Activated naive CD8-positive, alpha-beta T cell treated with anti-CD3 and anti-CD28 coated beads for 36 hours (primary cell): ENCODE measurements around the gene LRRC8D. TPM values are rescaled to one million over a fixed set of nuclear protein-coding genes. Genes with fewer than 3 reads are reported as not detected.
"Not testable (repeated sequence)": the region's sequence is repeated elsewhere in the genome, so short reads cannot be mapped to it uniquely, and the experiment has no call there.

Experiments
- DNase-seq: peaks from one replicate; pipeline ENCODE4 v3.0.0; 2021
- H3K27ac Mint-ChIP-seq: one replicate; pipeline ENCODE4 v1.8.0; 2022; ENCODE audit warnings: mild to moderate bottlenecking, moderate library complexity, mixed read lengths
- H3K27me3 Mint-ChIP-seq: one replicate; pipeline ENCODE4 v1.8.0; 2022; ENCODE audit warnings: mild to moderate bottlenecking, mixed read lengths
- H3K36me3 Mint-ChIP-seq: one replicate; pipeline ENCODE4 v1.8.0; 2021; ENCODE audit warnings: mild to moderate bottlenecking, mixed read lengths
- H3K4me1 Mint-ChIP-seq: one replicate; pipeline ENCODE4 v1.8.0; 2021; ENCODE audit warnings: mixed read lengths
- H3K4me3 Mint-ChIP-seq: one replicate; pipeline ENCODE4 v1.8.0; 2022; ENCODE audit warnings: mild to moderate bottlenecking, moderate library complexity, mixed read lengths
- H3K9me3 Mint-ChIP-seq: one replicate; pipeline ENCODE4 v1.8.0; 2022; ENCODE audit warnings: mixed read lengths
- total RNA-seq, 2 experiments: library from RNA; stranded (reverse); gene quantifications; one replicate each; pipeline ENCODE4 v1.2.3, GENCODE V29; 2021

Gene LRRC8D
- 10 to 100 TPM; 37.7 to 41.2 TPM for total RNA-seq

DNA sequence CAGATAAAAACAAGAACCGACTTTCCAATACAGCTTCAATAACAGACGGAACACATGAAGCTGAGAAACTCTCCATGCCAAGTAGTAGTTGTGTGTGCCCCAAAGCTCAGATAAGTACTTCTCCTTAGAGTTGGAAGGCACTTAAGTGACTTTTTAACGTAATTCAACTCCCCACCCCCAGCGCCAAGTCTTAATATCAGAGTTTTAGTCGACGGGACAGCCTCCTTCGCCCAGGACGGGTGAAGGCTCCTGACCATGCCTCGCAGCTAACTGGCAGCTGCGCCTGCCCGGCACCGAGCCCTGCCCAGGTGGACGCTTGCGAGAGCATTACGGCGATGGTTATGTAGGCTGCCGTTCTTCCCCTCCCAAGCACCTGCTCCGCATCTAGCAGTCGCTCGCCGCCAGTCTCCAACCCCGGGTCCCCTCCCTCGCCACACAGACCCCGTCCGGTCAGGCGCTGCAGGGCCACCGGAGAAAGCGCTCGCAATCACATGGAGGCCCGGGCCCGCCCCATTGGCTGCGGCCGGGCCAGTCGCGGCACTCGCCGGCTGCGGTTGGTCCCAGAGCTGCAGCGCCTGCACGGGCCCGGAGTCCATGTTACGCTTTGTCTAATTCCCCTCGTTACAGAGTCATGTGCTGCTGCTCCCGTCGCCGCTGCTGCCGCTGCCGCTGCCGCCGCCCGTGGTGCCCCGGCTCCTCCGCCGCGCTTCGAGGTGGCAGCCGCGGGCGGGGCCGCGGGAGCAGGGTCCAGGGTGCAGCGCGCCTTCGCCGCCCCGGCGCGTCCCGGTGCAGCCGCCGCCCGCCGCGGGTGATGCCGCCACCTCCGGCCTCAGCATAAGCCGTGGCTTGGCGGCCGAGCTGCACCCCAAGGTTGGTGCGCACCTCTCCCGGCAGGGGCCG lies at the start of gene LRRC8D:
LRRC8D (plus strand) TSS at position 611 of the 900 bp plus-strand sequence. CDS start 112,037 bp downstream, outside the sequence.
- peaks cover 49% of the 10 kb centered on the region for H3K4me1 Mint-ChIP-seq
- H3K27ac Mint-ChIP-seq, result peak within 1 kb of the TSS; percentile 85
- DNase-seq, result peak; percentile 84
- H3K36me3 Mint-ChIP-seq, result peaks cover 23% of the 10 kb centered on the region
- no peaks in the 10 kb centered on the region for H3K9me3 Mint-ChIP-seq
- H3K4me3 Mint-ChIP-seq, result peak within 1 kb of the TSS; percentile 85
- no peaks in the 10 kb centered on the region for H3K27me3 Mint-ChIP-seq

DNA sequence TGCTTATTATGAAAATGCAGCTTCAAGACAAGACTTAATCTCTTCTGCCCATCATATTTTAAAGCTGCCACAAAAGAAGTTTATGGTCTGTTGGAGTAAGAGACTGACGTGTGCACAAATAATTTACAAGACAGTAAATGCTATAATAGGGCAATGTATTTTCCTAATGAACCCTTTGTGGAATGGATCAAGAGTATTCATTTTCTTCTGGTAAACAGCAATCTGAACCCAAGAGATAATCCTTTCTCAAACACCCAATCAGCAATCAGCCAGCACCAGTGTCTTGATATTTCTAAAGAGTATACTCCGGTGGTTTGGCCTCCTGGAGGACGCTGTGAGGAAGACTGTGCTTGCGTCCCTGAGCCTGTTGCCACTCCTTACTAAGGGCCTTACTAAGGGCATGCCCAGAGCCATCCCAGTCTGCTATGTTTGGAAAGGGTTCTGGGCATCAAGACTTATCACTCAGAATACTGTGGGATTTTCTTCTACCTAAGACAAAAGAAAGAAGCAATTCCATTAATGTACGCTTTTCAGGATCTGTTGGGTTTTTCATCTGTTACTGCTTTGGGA lies 48.8 kb upstream of the LRRC8D start:
- H3K36me3 Mint-ChIP-seq, result no peaks in the 10 kb centered on the region
- no peaks in the 10 kb centered on the region for H3K27me3 Mint-ChIP-seq
- H3K27ac Mint-ChIP-seq, result no peak overlapping the region
- DNase-seq, result no peak
- H3K4me3 Mint-ChIP-seq, result no peak overlapping the region
- H3K9me3 Mint-ChIP-seq, result no peaks in the 10 kb centered on the region
- H3K4me1 Mint-ChIP-seq, result peaks cover 17% of the 10 kb centered on the region

- H3K9me3 Mint-ChIP-seq, H3K27ac Mint-ChIP-seq, H3K4me3 Mint-ChIP-seq, DNase-seq, H3K36me3 Mint-ChIP-seq, H3K27me3 Mint-ChIP-seq: not testable (repeated sequence)
- H3K4me1 Mint-ChIP-seq, result peaks cover 46% of the 10 kb centered on the region
These were observed 44.7 kb upstream of the LRRC8D start for GRCh38 chr1:89776104-89776503.

DNA sequence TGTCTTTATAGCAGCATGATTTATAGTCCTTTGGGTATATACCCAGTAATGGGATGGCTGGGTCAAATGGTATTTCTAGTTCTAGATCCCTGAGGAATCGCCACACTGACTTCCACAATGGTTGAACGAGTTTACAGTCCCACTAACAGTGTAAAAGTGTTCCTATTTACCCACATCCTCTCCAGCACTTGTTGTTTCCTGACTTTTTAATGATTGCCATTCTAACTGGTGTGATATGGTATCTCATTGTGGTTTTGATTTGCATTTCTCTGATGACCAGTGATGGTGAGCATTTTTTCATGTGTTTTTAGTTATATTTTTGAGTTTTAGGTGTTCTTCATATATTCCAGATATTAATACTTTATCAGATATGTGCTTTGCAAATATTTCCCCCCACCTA lies 43.6 kb upstream of the LRRC8D start:
- not testable (repeated sequence) for H3K36me3 Mint-ChIP-seq, DNase-seq, H3K27me3 Mint-ChIP-seq, H3K9me3 Mint-ChIP-seq, H3K4me3 Mint-ChIP-seq, H3K27ac Mint-ChIP-seq
- H3K4me1 Mint-ChIP-seq, result peaks cover 56% of the 10 kb centered on the region

- no peaks in the 10 kb centered on the region for H3K9me3 Mint-ChIP-seq
- H3K4me3 Mint-ChIP-seq, result no peak overlapping the region
- H3K27me3 Mint-ChIP-seq, result no peaks in the 10 kb centered on the region
- H3K4me1 Mint-ChIP-seq, result peaks cover 65% of the 10 kb centered on the region
- H3K36me3 Mint-ChIP-seq, result peaks cover 7% of the 10 kb centered on the region
- peak overlapping the region; percentile 99 for H3K27ac Mint-ChIP-seq
- no peak for DNase-seq
These were observed 41.5 kb upstream of the LRRC8D start for GRCh38 chr1:89779151-89779940.

DNA sequence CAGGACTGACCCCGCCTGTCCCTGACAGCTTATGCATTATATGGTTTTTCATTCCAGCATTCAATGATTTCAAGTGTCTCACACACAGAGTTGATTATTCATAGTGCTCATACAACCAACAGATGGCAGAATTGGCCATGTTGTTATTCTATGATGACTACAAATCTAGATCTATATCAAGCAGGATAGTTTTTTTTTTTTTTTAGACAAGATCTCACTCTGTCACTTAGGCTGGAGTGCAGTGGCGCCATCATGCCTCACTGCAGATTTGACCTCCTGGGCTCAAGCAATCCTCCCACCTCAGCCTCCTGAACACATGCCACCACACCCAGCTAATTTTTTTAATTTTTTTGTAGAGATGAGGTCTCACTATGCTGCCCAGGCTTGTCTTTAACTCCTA lies 40.1 kb upstream of the LRRC8D start:
- peak; percentile 32 for DNase-seq
- no peaks in the 10 kb centered on the region for H3K9me3 Mint-ChIP-seq
- H3K4me3 Mint-ChIP-seq, result peak overlapping the region; percentile 66
- H3K36me3 Mint-ChIP-seq, result peaks cover 7% of the 10 kb centered on the region
- H3K4me1 Mint-ChIP-seq, result peaks cover 55% of the 10 kb centered on the region
- peak overlapping the region; percentile 99 for H3K27ac Mint-ChIP-seq
- H3K27me3 Mint-ChIP-seq, result no peaks in the 10 kb centered on the region

- Mint-ChIP-seq H3K27ac (peak overlapping the region; percentile 99), H3K4me3 (peak overlapping the region; percentile 70), H3K27me3 (no peaks in the 10 kb centered on the region), H3K9me3 (no peaks in the 10 kb centered on the region), H3K36me3 (peaks cover 7% of the 10 kb centered on the region), H3K4me1 (peaks cover 48% of the 10 kb centered on the region)
- DNase-seq, result peak; percentile 86
These were observed 39.2 kb upstream of the LRRC8D start for GRCh38 chr1:89781494-89782126.

DNA sequence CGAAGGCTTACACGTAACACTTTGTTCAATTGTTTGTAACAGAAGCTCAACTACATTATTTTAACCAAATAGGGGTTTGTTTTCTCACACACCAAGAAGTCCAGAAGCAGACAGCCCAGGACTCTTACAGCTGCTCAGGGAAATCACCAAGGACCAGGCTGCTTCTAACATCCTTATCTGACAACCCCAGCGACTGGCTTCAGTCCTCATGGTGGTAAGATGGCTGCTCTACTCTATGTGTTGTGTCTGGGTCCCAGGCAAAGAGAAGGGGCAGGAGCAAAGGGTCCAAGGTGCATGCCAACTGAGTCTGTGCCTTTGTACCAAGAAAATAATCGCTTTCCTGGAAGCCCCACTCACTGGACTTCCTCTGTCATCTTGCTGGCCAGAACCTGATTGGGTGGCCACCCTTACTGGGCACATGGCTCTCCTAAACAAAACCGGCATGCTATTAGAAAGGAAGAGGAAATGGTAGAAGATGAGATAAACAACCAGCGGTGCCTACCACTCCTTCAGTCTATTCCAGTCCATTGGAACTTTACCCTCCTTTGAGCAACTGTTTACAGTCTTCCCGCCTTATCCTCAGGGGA lies 34.1 kb upstream of the LRRC8D start:
- no peaks in the 10 kb centered on the region for H3K36me3 Mint-ChIP-seq
- no peak for DNase-seq
- H3K4me1 Mint-ChIP-seq, result peaks cover 16% of the 10 kb centered on the region
- H3K4me3 Mint-ChIP-seq, result no peak overlapping the region
- H3K9me3 Mint-ChIP-seq, result no peaks in the 10 kb centered on the region
- no peaks in the 10 kb centered on the region for H3K27me3 Mint-ChIP-seq
- H3K27ac Mint-ChIP-seq, result no peak overlapping the region

DNA sequence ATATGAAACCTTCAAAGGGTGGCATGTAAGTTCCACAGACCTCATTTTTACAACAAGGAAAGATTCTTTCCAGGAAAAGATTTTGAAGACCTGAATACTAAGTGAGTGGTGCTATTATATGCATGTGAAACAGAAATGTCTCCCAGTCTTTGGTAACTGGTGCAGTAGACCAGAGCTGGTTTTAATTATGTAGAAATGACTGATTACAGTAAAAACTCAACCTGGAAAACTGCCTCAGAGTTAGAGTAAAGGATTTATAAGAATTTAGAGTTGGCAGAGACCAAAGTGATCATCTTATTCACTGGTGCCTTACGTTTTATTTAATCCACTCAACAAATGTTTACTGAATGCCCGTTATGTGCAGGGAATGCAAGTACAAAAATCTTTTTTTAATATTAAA lies 30.2 kb upstream of the LRRC8D start:
- no peaks in the 10 kb centered on the region for H3K36me3 Mint-ChIP-seq
- H3K9me3 Mint-ChIP-seq, result no peaks in the 10 kb centered on the region
- H3K27ac Mint-ChIP-seq, result no peak overlapping the region
- no peak for DNase-seq
- no peaks in the 10 kb centered on the region for H3K27me3 Mint-ChIP-seq
- H3K4me3 Mint-ChIP-seq, result no peak overlapping the region
- H3K4me1 Mint-ChIP-seq, result peaks cover 3% of the 10 kb centered on the region

DNA sequence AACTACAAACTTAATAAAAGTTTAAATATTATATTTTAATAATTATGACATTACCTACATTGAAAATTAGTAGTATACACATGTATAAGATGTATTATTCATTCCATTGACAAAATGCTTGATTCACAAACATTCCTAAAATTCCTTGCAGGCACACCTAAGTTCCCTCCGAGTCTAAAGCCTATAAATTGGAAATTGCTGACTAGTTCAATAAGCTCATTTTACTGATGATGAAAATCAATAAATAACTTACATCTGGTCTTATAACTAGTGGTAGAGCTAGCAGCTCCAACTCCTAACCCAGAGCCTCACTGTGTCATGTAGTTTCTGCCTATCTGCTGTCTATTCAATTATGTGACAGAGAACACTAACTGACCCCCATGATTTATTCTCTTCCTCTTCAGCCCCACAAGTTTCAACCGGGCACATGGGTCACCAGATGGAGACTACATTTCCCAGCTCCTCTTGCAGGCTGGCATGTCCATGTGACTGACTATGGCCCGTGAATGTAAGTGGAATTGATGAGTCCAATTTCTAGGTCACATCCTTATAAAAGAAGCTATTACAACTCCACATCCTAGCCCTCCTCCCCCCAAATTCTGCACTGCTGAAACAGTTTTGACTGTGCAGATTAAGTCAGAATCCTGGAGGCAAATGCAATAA lies 29.6 kb upstream of the LRRC8D start:
- H3K9me3 Mint-ChIP-seq, result no peaks in the 10 kb centered on the region
- no peak overlapping the region for H3K4me3 Mint-ChIP-seq
- H3K4me1 Mint-ChIP-seq, result peaks cover 3% of the 10 kb centered on the region
- H3K36me3 Mint-ChIP-seq, result no peaks in the 10 kb centered on the region
- H3K27ac Mint-ChIP-seq, result no peak overlapping the region
- no peak for DNase-seq
- no peaks in the 10 kb centered on the region for H3K27me3 Mint-ChIP-seq

GRCh38 chr1:89794406-89794805 lies 26.4 kb upstream of the LRRC8D start:
- no peak overlapping the region for H3K4me3 Mint-ChIP-seq
- H3K36me3 Mint-ChIP-seq, result no peaks in the 10 kb centered on the region
- peaks cover 11% of the 10 kb centered on the region for H3K4me1 Mint-ChIP-seq
- no peak for DNase-seq
- H3K27me3 Mint-ChIP-seq, result no peaks in the 10 kb centered on the region
- no peak overlapping the region for H3K27ac Mint-ChIP-seq
- H3K9me3 Mint-ChIP-seq, result no peaks in the 10 kb centered on the region

- not testable (repeated sequence) for H3K4me3 Mint-ChIP-seq, H3K9me3 Mint-ChIP-seq, H3K36me3 Mint-ChIP-seq, H3K27me3 Mint-ChIP-seq, DNase-seq, H3K27ac Mint-ChIP-seq
- H3K4me1 Mint-ChIP-seq, result peaks cover 20% of the 10 kb centered on the region
These were observed 25.3 kb upstream of the LRRC8D start for GRCh38 chr1:89795571-89795970.

DNA sequence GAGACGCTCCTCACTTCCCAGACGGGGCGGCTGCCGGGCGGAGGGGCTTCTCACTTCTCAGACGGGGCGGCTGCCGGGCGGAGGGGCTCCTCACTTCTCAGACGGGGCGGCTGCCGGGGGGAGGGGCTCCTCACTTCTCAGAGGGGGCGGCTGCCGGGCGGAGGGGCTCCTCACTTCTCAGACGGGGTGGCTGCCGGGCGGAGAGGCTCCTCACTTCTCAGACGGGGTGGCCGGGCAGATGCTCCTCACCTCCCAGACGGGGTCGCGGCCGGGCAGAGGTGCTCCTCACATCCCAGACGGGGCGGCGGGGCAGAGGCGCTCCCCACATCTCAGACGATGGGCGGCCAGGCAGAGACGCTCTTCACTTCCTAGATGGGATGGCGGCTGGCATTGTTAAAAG lies 23.0 kb upstream of the LRRC8D start:
- not testable (repeated sequence) for H3K27me3 Mint-ChIP-seq, H3K4me3 Mint-ChIP-seq, H3K36me3 Mint-ChIP-seq, DNase-seq, H3K27ac Mint-ChIP-seq, H3K9me3 Mint-ChIP-seq
- H3K4me1 Mint-ChIP-seq, result peaks cover 18% of the 10 kb centered on the region

DNA sequence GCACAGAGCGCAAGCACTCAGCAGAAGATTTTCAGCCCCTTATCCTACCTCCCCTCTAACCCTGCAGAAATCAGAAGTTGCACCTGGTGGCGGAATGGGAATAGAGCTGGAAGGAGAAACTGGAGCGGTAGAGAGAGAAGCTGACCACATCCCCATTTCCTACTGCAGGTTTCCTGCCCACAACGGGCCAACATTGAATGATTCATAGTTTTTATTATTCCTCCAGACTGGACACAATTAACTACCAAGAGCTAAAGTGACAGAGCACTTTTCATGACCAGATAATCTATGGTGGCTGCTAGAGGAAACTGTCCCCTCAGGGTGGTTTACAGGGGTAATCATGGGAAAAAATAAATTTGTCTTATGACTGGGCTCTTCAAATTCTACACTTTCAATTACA lies 21.3 kb upstream of the LRRC8D start:
- peaks cover 5% of the 10 kb centered on the region for H3K27me3 Mint-ChIP-seq
- H3K4me1 Mint-ChIP-seq, result peaks cover 18% of the 10 kb centered on the region
- no peaks in the 10 kb centered on the region for H3K9me3 Mint-ChIP-seq
- peak overlapping the region; percentile 17 for H3K27ac Mint-ChIP-seq
- H3K36me3 Mint-ChIP-seq, result no peaks in the 10 kb centered on the region
- H3K4me3 Mint-ChIP-seq, result no peak overlapping the region
- no peak for DNase-seq
